Colon (tissue), 2 donors: ENCODE data around the gene HBP1.
"Not testable (repeated sequence)": the region's sequence is repeated elsewhere in the genome, so short reads cannot be mapped to it uniquely, and the experiment has no call there.

Source experiments
- FAIRE-seq: peaks from 2 replicates; lab custom pipeline; 2012; peaks lifted over from hg19 to GRCh38; lab: Jason Lieb, UNC
- donor health status: control.
- donor health status: control.

HBP1 gene

GRCh38 chr7:107230334-107230733, 61.5 kb downstream of the HBP1 start:
- no peak for FAIRE-seq

- FAIRE-seq, result no peak
Observed at GRCh38 chr7:107232568-107233090, 63.8 kb downstream of the HBP1 start.

- no peak for FAIRE-seq
Observed at GRCh38 chr7:107233174-107233573, 64.4 kb downstream of the HBP1 start.

GRCh38 chr7:107233981-107234380, 65.2 kb downstream of the HBP1 start:
- FAIRE-seq, result no peak

- no peak for FAIRE-seq
Observed at GRCh38 chr7:107234436-107234835, 65.6 kb downstream of the HBP1 start.

GRCh38 chr7:107236862-107237261, 68.1 kb downstream of the HBP1 start:
- no peak for FAIRE-seq

- no peak for FAIRE-seq
Observed at GRCh38 chr7:107237451-107237850, 68.6 kb downstream of the HBP1 start.

GRCh38 chr7:107242267-107242666, 73.5 kb downstream of the HBP1 start:
- no peak for FAIRE-seq

- no peak for FAIRE-seq
Observed at GRCh38 chr7:107244613-107245012, 75.8 kb downstream of the HBP1 start.

GRCh38 chr7:107246836-107247235, 78.0 kb downstream of the HBP1 start:
- not testable (repeated sequence) for FAIRE-seq

GRCh38 chr7:107248551-107249316, 79.9 kb downstream of the HBP1 start:
- no peak for FAIRE-seq

GRCh38 chr7:107251963-107252362, 83.2 kb downstream of the HBP1 start:
- FAIRE-seq, result no peak
